Fibroblast of villous mesenchyme (primary cell): Measurements from ENCODE around the gene NXT1. TPM values are rescaled to one million over a fixed set of nuclear protein-coding genes. Genes with fewer than 3 reads are reported as not detected.
"Not testable (repeated sequence)": the region's sequence is repeated elsewhere in the genome, so short reads cannot be mapped to it uniquely, and the experiment has no call there.

Experiments used
- DNase-seq: peaks from one replicate; pipeline ENCODE4 v3.0.0-alpha.2; 2010; ENCODE audit warnings: low read depth
- H3K4me3 ChIP-seq: 2 replicates; pipeline ENCODE4 v1.5.1; 2011; ENCODE audit warnings: low read depth, mild to moderate bottlenecking, low read length
- CTCF ChIP-seq: IDR thresholded peaks from 2 replicates; pipeline ENCODE4 v1.5.1; 2012; ENCODE audit warnings: low read depth, mild to moderate bottlenecking, low read length; ENCODE audit not compliant: insufficient read depth
- total RNA-seq: library from RNA; depleted of rRNA; stranded (reverse); fragments of >200 nt; gene quantifications from 2 replicates; pipeline ENCODE4 v1.2.3, GENCODE V29; 2012

The NXT1 gene
- total RNA-seq, 1 donor, result 22.9 TPM

- TF ChIP-seq CTCF, result no peak
- H3K4me3 ChIP-seq, result no peak overlapping the region
- no peak for DNase-seq
These were observed 45.5 kb upstream of the NXT1 start for GRCh38 chr20:23305098-23305497.

DNA sequence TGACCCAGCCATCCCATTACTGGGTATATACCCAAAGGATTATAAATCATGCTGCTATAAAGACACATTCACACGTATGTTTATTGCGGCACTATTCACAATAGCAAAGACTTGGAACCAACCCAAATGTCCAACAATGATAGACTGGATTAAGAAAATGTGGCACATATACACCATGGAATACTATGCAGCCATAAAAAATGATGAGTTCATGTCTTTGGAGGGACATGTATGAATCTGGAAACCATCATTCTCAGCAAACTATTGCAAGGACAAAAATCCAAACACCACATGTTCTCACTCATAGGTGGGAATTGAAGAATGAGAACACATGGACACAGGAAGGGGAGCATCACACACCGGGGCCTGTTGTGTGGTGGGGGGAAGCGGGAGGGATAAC, 43.2 kb upstream of the NXT1 start:
- H3K4me3 ChIP-seq, DNase-seq: not testable (repeated sequence)

GRCh38 chr20:23308024-23308423, 42.6 kb upstream of the NXT1 start:
- TF ChIP-seq CTCF, result no peak
- DNase-seq, result no peak
- no peak overlapping the region for H3K4me3 ChIP-seq

GRCh38 chr20:23308908-23309307, 41.7 kb upstream of the NXT1 start:
- no peak for TF ChIP-seq CTCF
- H3K4me3 ChIP-seq, result no peak overlapping the region
- DNase-seq, result no peak

DNA sequence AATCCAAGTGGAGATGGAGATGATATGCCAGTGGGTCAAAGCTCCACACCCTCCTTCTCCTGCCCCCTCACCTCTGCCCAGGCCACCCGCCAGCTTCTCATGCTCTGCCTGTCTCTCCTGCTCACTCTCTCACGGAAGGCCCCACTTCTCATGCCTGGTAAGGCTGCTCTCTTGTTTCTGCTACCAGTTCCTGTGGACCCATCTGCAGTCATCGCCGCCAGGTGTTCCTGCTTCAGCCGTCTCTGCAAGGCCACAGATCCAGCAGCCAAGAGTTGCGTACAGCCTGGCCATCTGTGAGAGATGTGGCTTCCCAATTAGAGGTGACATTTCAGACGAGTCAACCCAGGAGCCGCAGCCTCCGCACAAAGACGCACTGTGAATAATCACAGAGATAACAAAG, 40.8 kb upstream of the NXT1 start:
- no peak for TF ChIP-seq CTCF

DNA sequence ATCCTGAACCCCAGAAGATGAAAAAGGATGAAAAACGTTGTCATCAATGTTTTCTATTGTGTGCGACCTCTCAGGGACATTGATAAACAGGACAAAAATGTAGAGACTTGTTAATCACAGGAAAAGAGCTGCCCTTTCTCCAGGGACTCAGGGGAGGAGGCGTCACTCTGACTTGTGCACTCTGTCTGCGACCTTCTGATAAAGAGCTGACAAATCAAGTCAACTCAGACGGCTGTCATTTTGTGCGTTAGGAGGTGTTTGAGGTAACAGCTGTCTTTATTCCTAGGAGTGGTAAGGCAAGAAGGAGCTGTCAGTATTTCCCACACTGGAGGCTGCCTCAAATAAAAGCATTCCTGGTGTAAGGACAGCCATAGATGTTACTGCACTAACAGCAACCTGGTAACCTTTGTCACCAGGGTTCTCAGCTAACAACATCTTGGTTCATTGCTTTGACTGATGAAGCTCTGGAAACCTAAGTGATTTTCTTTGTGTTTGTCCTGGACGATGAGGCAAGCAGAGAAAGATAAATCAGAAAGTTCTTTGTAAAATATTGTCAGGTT, 38.6 kb upstream of the NXT1 start:
- no peak for TF ChIP-seq CTCF
- H3K4me3 ChIP-seq, result no peak overlapping the region
- no peak for DNase-seq

More for the DNA sequence above, 40.8 kb upstream of the NXT1 start:
- DNase-seq, result no peak
- no peak overlapping the region for H3K4me3 ChIP-seq

GRCh38 chr20:23313271-23313670, 37.3 kb upstream of the NXT1 start:
- no peak overlapping the region for H3K4me3 ChIP-seq
- no peak for TF ChIP-seq CTCF
- DNase-seq, result no peak
